Activated CD8-positive, alpha-beta T cell treated with anti-CD3 and anti-CD28 coated beads for 36 hours (primary cell): ENCODE measurements around the gene DGCR6L. TPM values are rescaled to one million over a fixed set of nuclear protein-coding genes. Genes with fewer than 3 reads are reported as not detected.
A peak's percentile ranks its signal among the peaks of the same experiment; 100 is the strongest.

Source experiments
- ATAC-seq: fragments of 200-7000 bp; cut with Tn5 transposase; one replicate; pipeline ENCODE4 v1.10.0; 2021; ENCODE audit warnings: mild to moderate bottlenecking, moderate library complexity
- CTCF ChIA-PET: fragments of 350-600 bp; sonication (Branson Sonifier 250); formaldehyde crosslinking; loops from one replicate; lab custom pipeline; 2021; ENCODE audit warnings: antibody characterized with exemption; lab: Charles Lee
- POLR2A ChIA-PET: fragments of 350-600 bp; sonication (Branson Sonifier 250); formaldehyde crosslinking; loops from one replicate; lab custom pipeline; 2021; ENCODE audit warnings: antibody characterized with exemption; lab: Charles Lee
- DNase-seq: peaks from one replicate; pipeline ENCODE4 v3.0.0-alpha.2; 2020
- H3K27ac Mint-ChIP-seq: one replicate; pipeline ENCODE4 v1.8.0; 2021; ENCODE audit warnings: mild to moderate bottlenecking, mixed read lengths
- H3K27me3 Mint-ChIP-seq: one replicate; pipeline ENCODE4 v1.8.0; 2021; ENCODE audit warnings: mixed read lengths
- H3K36me3 Mint-ChIP-seq: one replicate; pipeline ENCODE4 v1.8.0; 2021; ENCODE audit warnings: low read depth, mixed read lengths
- H3K4me1 Mint-ChIP-seq: one replicate; pipeline ENCODE4 v1.8.0; 2021; ENCODE audit warnings: low read depth, mixed read lengths
- H3K4me3 Mint-ChIP-seq: one replicate; pipeline ENCODE4 v1.8.0; 2021; ENCODE audit warnings: mild to moderate bottlenecking, moderate library complexity, mixed read lengths
- H3K9me3 Mint-ChIP-seq: one replicate; pipeline ENCODE4 v1.8.0; 2021; ENCODE audit warnings: mixed read lengths
- intact Hi-C: fragments of 100-400 bp; cut with micrococcal nuclease; formaldehyde crosslinking; loops from one replicate; pipeline ENCODE4 v1.10.0; 2022
- total RNA-seq, 2 experiments: library from RNA; stranded (reverse); gene quantifications; one replicate each; pipeline ENCODE4 v1.2.3, GENCODE V29; 2021
- TF ChIP-seq, protein P1 (sequence below): fragments of 200-600 bp; IDR thresholded peaks from one replicate; pipeline ENCODE4 v1.8.0; 2022; ENCODE audit warnings: antibody characterized with exemption, mild to moderate bottlenecking

DGCR6L gene
- total RNA-seq, 2 experiments from 2014 or later: 30.7 to 32.0 TPM

DNA sequence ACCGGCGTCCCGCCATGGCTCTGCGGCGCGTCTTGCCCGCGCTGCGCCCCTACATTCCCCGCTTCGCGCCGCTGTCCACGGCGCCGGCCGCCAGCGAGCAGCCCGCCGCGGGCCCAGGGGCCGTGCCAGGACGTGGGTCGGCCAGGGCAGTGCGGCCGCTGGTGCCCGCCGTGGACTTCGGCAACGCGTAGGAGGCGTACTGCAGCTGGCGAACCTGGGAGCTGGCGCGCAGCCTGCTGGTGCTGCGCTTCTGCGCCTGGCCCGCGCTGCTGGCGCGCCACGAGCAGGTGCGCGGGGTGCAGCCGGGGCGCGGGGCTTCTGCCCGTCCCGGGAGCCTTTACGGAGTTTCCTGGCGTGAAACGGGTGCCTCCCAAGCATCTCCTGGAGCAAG, 20.1 kb downstream of the DGCR6L start:
- ChIA-PET CTCF (interaction anchor here (1.5 kb wide), 1 partner anchor 18 kb away, joined by 3 read pairs; no protein-coding TSS in a partner anchor), POLR2A (interaction anchor here (0.6 kb wide), 1 partner anchor 356 kb away, joined by 3 read pairs; no protein-coding TSS in a partner anchor)
- Mint-ChIP-seq H3K36me3 (no peaks in the 10 kb centered on the region), H3K27ac (no peak overlapping the region), H3K9me3 (no peaks in the 10 kb centered on the region), H3K4me3 (peak overlapping the region; percentile 76), H3K4me1 (no peaks in the 10 kb centered on the region), H3K27me3 (peaks cover 12% of the 10 kb centered on the region)
- intact Hi-C loops: no loop called here
- ATAC-seq (peak; percentile 26), DNase-seq (no peak)
- TF ChIP-seq, protein P1, sequence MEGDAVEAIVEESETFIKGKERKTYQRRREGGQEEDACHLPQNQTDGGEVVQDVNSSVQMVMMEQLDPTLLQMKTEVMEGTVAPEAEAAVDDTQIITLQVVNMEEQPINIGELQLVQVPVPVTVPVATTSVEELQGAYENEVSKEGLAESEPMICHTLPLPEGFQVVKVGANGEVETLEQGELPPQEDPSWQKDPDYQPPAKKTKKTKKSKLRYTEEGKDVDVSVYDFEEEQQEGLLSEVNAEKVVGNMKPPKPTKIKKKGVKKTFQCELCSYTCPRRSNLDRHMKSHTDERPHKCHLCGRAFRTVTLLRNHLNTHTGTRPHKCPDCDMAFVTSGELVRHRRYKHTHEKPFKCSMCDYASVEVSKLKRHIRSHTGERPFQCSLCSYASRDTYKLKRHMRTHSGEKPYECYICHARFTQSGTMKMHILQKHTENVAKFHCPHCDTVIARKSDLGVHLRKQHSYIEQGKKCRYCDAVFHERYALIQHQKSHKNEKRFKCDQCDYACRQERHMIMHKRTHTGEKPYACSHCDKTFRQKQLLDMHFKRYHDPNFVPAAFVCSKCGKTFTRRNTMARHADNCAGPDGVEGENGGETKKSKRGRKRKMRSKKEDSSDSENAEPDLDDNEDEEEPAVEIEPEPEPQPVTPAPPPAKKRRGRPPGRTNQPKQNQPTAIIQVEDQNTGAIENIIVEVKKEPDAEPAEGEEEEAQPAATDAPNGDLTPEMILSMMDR: no peak

- DNase-seq: peak; percentile 91
- ChIA-PET POLR2A (interaction anchor here (1.0 kb wide), 1 partner anchor 14 kb away, joined by 4 read pairs; no protein-coding TSS in a partner anchor), CTCF (interaction anchor here (1.5 kb wide), 1 partner anchor 19 kb away, joined by 3 read pairs; no protein-coding TSS in a partner anchor)
- TF ChIP-seq, protein P1: no peak
- H3K36me3 Mint-ChIP-seq: no peaks in the 10 kb centered on the region
- H3K9me3 Mint-ChIP-seq: no peaks in the 10 kb centered on the region
- H3K27ac Mint-ChIP-seq: no peak overlapping the region
- intact Hi-C loops: no loop called here
- no peaks in the 10 kb centered on the region for H3K4me1 Mint-ChIP-seq
- peak overlapping the region; percentile 76 for H3K4me3 Mint-ChIP-seq
- peaks cover 12% of the 10 kb centered on the region for H3K27me3 Mint-ChIP-seq
- peak; percentile 90 for ATAC-seq
Measured at GRCh38 chr22:20298803-20299745, 20.8 kb downstream of the DGCR6L start.

- intact Hi-C loops: no loop called here
- TF ChIP-seq, protein P1: no peak
- ChIA-PET CTCF (interaction anchor here (1.5 kb wide), 1 partner anchor 19 kb away, joined by 3 read pairs; no protein-coding TSS in a partner anchor), POLR2A (interaction anchor here (1.0 kb wide), 1 partner anchor 15 kb away, joined by 4 read pairs; no protein-coding TSS in a partner anchor)
- H3K27ac Mint-ChIP-seq: no peak overlapping the region
- DNase-seq (no peak), ATAC-seq (no peak)
- H3K36me3 Mint-ChIP-seq: no peaks in the 10 kb centered on the region
- H3K4me1 Mint-ChIP-seq: no peaks in the 10 kb centered on the region
- H3K4me3 Mint-ChIP-seq: peak overlapping the region; percentile 76
- H3K27me3 Mint-ChIP-seq: peaks cover 12% of the 10 kb centered on the region
- H3K9me3 Mint-ChIP-seq: no peaks in the 10 kb centered on the region
Measured at GRCh38 chr22:20298110-20298802, 21.6 kb downstream of the DGCR6L start.

- peak overlapping the region; percentile 76 for H3K4me3 Mint-ChIP-seq
- H3K36me3 Mint-ChIP-seq: no peaks in the 10 kb centered on the region
- H3K4me1 Mint-ChIP-seq: no peaks in the 10 kb centered on the region
- H3K27me3 Mint-ChIP-seq: peaks cover 8% of the 10 kb centered on the region
- DNase-seq (no peak), ATAC-seq (no peak)
- CTCF ChIA-PET: no interaction called here
- H3K27ac Mint-ChIP-seq: no peak overlapping the region
- intact Hi-C loops: no loop called here
- TF ChIP-seq, protein P1: no peak
- no peaks in the 10 kb centered on the region for H3K9me3 Mint-ChIP-seq
- POLR2A ChIA-PET: interaction anchor here (1.0 kb wide), 1 partner anchor 15 kb away, joined by 4 read pairs; no protein-coding TSS in a partner anchor
Measured at GRCh38 chr22:20297414-20298109, 22.3 kb downstream of the DGCR6L start.
